NK-92 (cell line): ENCODE measurements around the gene GGACT.

Experiments
- DNase-seq: peaks from one replicate; lab custom pipeline; 2025; ENCODE audit not compliant: unreplicated experiment; lab: John Stamatoyannopoulos, UW

Gene GGACT

DNA sequence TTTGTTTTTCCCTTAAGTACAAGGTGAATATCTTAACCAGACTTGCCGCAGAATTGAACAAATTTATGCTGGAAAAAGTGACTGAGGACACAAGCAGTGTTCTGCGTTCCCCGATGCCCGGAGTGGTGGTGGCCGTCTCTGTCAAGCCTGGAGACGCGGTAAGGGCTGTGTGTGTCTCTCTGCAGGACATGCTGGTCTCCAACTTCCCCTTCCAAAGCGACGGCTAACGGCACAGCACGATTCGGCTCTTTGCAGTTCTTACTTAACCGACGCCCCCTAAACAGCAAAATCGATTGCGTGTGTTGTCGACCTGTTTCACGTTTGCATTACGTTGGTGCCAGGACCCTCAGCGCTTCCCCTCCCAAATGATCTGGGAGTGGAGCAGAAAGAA lies 73.2 kb downstream of the GGACT start:
- DNase-seq, result no peak

- DNase-seq, result no peak
Observed at GRCh38 chr13:100514788-100515409, 73.7 kb downstream of the GGACT start.

GRCh38 chr13:100513987-100514670 lies 74.5 kb downstream of the GGACT start:
- DNase-seq, result no peak

GRCh38 chr13:100513171-100513570 lies 75.4 kb downstream of the GGACT start:
- no peak for DNase-seq

DNA sequence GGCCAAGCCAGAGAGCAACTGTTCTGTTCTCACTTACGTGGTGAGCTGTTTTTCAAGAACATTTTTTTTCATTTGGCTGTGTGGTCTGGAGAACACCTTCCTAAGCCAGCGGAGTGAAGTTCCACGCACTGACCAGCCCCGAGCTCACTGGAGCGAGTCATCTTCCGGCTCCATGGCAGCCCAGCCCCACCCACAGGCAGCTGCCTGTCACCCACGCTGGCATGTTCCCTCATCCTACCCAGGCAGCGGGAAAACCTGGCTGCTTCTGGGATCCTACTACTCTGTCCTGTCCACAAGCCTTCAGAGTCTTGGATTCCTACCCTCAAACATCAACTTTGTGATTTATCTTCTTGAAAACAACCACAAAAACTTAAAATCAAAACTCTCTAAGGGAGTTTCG lies 76.2 kb downstream of the GGACT start:
- no peak for DNase-seq

GRCh38 chr13:100511466-100511865 lies 77.1 kb downstream of the GGACT start:
- no peak for DNase-seq

GRCh38 chr13:100510208-100510957 lies 78.2 kb downstream of the GGACT start:
- DNase-seq, result no peak

GRCh38 chr13:100508996-100509395 lies 79.6 kb downstream of the GGACT start:
- no peak for DNase-seq

GRCh38 chr13:100508455-100508854 lies 80.1 kb downstream of the GGACT start:
- DNase-seq, result no peak

DNA sequence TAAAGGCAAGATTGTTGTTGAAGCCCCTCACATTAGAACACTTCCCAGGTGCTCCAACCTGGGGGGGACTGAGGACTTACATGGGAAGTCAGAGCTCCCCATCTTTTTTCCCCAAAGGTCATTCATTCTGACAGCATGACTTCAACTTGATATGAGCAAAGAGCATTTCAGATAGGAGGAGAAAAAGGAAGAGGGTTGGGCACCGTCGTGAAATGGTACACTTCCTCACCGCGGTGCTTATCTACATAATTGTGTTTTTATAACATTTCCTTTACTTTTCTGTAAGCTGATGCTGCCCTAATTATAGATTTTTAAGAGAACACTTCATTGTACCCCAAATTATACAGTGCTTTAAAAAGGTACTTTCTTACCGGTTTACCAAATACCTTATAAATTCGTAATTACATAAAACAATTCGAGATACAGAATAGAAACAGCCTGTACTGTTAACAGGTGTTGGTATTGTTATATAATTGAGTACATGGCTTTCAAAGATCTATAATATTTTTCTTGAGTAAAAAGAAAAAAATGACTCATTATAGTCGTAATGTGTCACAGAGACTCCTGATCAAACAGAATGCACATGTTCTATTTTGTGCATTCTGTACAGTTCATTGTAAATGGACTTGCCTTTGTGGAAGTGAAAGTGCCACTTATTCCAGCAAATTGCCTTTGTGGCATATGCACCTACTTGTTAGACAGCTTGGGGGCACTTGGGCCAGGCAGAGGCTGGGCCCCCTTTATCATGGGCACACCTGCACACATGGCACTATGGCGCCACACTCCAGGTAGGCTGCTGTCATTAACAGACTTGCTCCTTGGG lies 81.8 kb downstream of the GGACT start:
- no peak for DNase-seq

DNA sequence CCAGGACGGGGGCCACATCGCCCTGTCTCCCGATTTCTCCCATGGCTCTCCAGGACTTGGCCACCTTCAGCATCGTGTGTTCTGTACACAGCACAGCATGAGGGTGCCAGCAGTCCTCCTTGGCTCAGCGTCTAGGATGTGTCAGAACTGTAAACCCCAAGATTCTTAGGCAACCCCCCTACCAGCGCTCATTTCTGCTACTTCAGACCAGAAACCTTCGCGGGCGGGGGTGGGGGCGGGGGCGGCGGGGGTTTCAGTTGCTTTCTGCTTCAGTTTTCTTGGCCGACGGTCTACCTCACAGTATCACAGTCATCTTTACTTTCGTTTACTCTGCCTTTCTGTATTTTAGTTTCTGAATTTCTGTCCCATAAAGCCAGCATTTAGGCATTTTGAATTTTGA lies 82.4 kb downstream of the GGACT start:
- no peak for DNase-seq

DNA sequence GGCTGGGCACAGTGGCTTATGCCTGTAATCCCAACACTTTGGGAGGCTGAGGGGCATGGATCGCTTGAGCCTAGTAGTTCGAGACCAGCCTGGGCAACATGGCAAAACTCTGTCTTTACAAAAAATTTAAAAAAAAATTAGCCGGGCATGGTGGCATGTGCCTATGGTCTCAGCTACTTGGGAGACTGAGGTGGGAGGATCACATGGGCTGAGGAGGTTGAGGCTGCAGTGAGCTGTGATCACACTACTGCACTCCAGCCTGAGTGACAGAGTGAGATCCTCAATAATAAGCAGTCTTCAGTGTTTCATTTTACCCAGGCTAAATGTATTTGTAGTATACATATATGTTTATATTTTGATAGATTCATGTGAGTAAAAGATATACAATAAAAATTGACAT lies 85.0 kb downstream of the GGACT start:
- DNase-seq, result no peak

GRCh38 chr13:100502446-100502845 lies 86.1 kb downstream of the GGACT start:
- DNase-seq, result no peak

DNA sequence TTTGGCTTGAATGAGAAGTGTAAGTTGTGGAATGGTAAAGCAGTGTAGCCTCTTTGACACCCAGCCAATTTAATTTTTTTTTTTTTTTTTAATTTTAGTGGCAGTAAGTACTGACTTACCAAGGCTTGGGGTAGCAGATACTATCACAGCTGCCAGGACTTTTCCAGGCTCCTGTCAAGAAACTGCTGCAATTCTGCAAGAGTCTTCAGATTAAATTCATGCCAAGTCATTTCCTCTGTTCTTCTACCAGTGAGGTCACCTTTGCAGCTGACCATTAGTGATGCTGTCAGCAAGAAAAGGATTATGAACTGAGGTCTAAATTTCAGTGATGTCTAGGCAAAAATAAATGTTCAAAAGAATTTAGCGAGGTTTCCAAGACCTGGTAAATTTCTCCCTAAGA lies 91.2 kb downstream of the GGACT start:
- DNase-seq, result no peak

GRCh38 chr13:100495455-100495854 lies 93.1 kb downstream of the GGACT start:
- DNase-seq, result no peak

DNA sequence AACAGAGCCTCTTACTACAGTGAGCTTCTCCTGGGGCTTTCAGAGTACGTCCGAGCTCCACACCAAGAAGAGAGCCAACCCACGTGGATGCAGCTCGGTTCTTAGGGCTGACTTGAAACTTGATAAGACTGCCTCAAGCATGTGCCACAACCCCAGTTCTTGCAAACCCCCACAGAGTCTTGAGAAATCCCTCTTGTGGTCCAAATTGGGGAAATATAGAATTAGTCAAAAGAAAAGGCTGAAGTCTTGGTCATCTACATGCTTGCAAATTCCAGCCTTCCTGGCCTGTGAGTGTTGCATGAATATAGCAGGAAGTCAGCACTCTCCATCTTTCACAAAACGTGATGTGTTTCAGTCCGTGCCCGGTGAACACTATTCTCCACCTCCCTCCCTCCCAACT lies 95.2 kb downstream of the GGACT start:
- no peak for DNase-seq

DNA sequence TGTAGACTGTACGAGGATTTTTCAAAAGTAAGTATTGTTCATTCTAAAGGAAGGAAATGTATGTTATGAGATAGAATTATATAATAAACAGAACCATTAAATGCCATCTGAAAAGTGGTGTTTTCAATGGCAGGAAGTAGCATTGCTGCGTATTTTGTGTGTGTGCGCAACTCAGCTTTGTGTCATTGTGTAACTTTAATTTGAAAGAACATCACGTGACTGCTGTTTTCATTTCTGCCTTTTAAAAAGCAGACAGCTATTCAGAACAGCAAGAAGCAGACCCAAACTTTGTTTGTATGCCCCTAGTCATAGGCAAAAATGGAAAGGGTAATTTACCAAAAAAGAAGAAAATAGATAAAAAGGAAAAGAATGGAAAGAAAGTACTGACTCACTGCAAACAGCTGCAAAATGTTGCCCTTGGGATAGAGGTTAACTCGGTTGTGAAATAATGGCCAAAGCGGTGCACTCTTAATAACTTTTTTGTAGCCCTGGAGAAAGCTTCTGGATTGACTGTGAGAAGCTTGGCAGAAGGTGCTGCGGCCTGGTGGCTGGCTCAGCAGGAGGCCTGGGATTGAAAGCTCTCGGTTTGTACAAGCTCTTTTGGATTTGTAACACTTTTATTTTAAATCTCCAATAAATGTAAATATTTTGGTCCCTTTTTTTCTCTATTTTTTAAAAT lies 97.3 kb downstream of the GGACT start:
- DNase-seq, result no peak

- DNase-seq, result no peak
Observed at GRCh38 chr13:100490692-100491091, 97.9 kb downstream of the GGACT start.

DNA sequence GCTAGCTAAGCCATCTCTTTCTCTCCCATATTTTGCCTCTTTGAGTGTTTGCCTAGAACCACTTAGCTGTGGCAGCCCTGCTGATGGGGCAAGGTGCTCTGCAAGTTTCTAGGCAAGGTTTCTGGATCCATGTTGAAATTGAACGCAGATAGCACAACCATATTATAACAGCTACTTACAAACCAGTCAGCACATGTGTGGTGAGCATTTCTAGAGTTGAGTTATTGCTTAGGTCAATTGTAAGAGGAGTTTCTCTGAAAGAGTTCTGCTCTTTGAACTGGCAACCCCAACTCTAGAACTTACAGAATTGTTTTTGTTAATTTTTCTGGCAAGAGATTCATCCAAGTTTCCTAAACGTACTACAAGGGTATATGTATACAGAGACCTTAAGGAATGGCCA lies 103.3 kb downstream of the GGACT start:
- DNase-seq, result no peak

GRCh38 chr13:100484702-100485101 lies 103.9 kb downstream of the GGACT start:
- no peak for DNase-seq

DNA sequence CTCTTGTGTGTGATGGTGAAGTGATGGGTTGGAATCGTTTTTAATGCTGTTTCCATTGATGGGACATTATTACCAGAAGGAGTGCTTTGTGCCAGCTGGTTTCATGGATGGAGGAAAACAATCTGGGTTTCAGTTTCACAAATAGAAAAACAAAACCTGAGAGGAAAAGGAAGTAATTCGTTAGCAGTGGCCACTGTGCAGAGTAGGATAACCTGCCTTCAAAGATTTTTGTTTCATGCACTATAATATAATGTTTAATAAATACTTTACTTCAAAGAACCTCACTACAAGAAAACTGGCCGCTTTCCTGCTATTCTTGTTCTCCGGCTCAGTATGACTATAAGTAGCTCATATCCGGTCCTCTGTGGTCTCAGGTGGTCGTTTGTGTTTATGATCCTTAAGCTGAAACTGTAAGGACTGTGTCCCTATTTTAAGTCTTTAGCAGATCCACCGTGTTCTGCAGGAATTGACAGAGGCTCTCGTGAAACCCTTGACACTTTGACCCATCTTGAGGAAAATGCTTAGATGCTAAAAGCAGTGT lies 104.7 kb downstream of the GGACT start:
- DNase-seq, result no peak
